EH (cell line): ENCODE measurements around the gene NLRP1.

Experiments
- DNase-seq: peaks from one replicate; pipeline ENCODE4 v3.0.0-alpha.2; 2015; ENCODE audit warnings: low read depth

Gene NLRP1

GRCh38 chr17:5584383-5585286 lies at the start of gene NLRP1:
TSS of gene NLRP1 (minus strand) at chr17:5584509. CDS start at chr17:5583957, 552 bp downstream.
- DNase-seq = peak; percentile 96

GRCh38 chr17:5631958-5632590 lies 47.8 kb upstream of the NLRP1 start:
- peak; percentile 7 for DNase-seq

DNA sequence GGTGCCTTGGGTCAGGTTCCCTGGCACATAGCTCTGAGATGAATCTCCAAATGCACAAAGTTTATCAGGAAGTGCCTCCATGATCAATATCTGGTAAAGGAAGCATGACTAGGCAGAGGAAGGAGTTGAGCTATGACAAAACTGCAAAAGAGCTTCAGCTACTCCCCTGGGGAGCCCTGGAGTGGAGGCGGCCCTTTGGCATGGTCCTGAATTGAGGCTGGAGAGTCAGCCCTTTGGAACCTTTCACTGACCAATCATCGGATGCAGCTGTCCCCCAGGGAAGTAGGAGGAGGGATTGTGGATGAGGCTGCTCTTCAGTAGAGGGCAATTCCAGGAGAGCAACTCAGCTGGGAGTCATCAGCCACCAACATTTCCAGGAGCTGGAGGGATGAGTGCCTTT lies 46.1 kb upstream of the NLRP1 start:
- DNase-seq = peak; percentile 90

DNA sequence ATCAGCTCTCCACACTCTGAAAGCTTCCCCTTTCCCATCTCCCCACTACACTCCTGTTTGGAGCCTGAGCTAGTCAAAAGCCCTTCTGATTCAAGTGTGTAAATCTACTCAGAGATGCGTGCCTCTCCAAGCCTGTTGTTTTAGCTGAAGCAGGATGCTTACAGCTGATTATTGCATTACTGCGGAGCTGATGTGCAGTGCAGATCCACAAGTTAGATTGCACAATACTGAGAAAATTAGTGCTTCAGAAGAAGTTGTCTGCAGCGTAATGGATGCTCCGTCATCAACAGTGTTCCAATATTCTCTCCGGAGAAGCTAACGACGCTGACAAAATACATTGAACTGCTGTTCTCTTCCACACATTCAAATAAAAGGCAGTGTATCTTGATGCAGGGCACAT lies 44.8 kb upstream of the NLRP1 start:
- no peak for DNase-seq

GRCh38 chr17:5628262-5628661 lies 44.0 kb upstream of the NLRP1 start:
- no peak for DNase-seq

- DNase-seq = no peak
These were observed 39.9 kb upstream of the NLRP1 start for GRCh38 chr17:5624211-5624610.

DNA sequence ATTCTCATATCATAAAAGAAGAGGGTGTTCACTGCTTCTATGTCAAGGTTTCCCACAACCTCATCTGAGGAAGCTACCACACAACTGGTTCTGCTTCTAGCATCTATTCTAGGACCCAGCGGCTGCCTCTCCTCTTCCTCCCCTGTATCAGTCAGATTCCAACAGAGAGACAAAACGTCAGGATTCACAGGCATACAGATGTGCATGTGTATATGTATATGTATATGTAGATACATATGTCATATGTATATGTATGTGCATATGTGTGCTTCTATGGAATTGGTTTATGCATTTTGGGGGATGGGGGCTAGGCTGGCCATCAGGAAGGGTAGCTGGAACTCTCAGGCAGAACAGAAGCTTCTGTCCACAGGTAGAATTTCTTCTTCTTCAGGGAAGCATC lies 37.4 kb upstream of the NLRP1 start:
- no peak for DNase-seq

GRCh38 chr17:5621026-5621425 lies 36.7 kb upstream of the NLRP1 start:
- DNase-seq = no peak

- no peak for DNase-seq
These were observed 34.9 kb upstream of the NLRP1 start for GRCh38 chr17:5619088-5619740.

DNA sequence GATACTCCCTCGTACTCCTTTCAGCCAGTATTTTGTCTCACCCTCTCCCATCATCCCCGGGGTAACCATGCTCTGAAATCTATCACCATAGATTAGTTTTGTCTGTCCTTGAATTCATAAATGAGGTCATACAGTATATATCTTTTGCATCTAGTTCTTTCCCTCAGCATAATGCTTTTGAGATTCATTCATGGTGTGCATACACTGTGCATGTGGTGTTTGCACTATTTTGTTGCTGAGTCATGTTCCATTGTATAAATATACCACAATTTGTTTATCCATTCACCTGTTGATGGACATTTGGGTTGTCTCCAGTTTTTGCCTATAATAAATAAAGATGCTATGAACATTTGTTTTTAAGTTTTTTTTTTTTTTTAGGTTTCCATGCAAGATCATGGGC lies 34.2 kb upstream of the NLRP1 start:
- no peak for DNase-seq

- no peak for DNase-seq
These were observed 31.2 kb upstream of the NLRP1 start for GRCh38 chr17:5615476-5615875.

GRCh38 chr17:5610956-5611355 lies 26.6 kb upstream of the NLRP1 start:
- peak; percentile 37 for DNase-seq

DNA sequence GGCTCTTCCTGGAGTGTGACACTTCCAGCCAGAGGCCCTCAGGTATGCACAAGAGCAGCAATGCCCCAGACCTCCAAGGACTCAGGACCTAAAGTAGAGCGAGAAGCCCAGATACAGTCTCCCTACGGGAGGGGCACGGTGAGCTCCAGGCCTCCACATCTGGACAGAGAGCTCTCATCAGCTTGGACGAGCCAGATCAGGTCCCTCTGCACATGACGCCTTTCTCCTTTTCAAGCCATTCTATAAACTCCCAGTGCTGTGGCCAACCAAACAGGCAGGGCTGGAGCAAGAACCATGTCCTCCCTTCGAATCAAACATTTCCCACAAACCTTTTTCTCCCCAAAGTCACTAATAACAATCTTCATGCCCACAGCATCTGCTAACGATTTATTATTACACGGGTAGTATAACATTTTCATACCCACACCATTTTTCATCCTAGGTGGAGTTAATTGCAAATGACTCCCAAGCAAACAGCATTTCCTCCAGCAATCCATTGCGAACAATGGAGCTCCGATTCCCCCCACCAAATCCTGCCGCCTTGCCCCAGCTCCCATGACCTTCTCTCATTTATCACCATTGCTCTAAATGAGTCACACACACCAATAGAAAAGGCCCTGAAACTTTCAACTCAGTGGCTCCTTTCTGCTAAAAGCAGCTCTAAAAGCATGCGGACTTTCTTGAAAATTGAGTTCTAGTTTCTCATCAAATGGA lies 24.2 kb upstream of the NLRP1 start:
- no peak for DNase-seq

- DNase-seq = no peak
These were observed 23.6 kb upstream of the NLRP1 start for GRCh38 chr17:5607946-5608345.

DNA sequence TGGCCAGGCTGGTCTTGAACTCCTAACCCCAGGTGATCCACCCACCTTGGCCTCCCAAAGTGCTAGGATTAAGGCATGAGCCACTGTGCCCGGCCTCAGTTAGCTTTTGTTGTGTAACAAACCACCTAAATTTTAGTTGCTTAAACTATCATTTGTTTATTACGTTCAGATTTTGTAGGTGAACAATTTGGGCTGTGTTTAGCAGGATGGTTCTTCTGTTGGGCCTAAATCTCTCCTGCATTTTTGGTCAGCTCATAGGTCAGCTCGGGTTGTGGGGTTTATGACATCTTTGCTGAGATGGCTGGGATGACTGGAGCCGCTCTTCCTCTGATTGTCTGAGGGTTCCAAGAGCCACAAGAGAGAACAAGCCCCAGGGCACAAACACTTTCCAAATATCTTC lies 21.1 kb upstream of the NLRP1 start:
- no peak for DNase-seq

- no peak for DNase-seq
These were observed 15.7 kb upstream of the NLRP1 start for GRCh38 chr17:5600041-5600440.

DNA sequence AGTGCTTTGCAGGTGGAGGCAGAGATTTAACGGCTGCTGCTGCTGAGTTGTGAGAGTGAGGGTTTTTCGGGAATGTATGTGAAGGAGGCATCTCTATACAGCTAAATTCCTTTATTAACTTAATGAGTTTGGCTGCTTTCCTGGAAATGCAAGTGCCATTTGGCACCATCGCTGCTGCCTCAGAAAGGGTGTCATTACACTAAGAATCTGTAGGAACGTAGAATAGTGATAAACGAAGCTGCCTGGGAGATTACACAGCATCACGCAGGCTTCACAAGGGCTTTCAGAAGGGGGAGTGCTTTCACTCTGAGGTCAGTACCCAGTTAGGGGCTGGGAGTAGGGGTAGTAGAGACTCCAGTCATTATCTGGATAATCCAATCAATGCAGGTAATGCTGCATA lies 14.1 kb upstream of the NLRP1 start:
- no peak for DNase-seq

- no peak for DNase-seq
These were observed 12.1 kb upstream of the NLRP1 start for GRCh38 chr17:5596421-5596820.

GRCh38 chr17:5595831-5596230 lies 11.5 kb upstream of the NLRP1 start:
- DNase-seq = no peak

DNA sequence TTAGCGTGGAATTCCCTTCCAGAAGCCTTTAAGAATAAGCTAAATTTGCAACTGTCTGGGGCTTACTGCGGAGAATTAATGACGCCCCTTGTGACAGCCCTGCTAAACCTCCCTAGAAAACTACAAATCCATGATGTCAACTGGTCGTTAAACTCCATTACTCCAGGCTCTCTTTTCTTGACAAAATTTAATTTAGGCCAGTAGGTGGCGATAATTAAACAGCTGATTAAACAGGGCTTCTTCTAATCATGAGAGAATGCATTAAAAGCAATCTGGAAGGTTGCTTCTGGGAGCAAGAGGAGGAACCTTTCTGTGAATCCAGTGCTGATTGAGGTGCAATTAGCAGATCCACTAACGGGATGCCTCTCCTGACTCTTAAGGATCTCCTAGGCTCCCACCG lies 8.1 kb upstream of the NLRP1 start:
- peak; percentile 54 for DNase-seq

DNA sequence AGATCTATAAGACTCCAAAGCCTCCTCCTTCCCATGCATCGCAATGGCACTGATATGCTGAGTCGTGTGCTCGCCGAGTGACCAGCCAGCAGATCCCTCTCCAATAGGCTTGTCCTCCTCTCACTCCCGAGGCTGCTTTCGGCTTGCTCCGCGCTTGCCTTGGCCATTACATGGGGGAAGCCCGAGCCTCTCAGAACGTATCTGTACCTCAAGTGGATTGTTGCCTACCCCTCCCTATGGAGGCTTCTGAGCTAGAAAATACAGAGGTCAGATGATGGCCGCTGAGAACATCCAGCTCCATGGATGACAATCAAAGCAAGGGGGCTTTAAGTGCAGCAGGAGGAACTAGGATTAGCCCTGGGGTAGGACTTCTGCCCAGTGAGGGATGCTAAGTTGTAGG lies 7.7 kb upstream of the NLRP1 start:
- DNase-seq = no peak

DNA sequence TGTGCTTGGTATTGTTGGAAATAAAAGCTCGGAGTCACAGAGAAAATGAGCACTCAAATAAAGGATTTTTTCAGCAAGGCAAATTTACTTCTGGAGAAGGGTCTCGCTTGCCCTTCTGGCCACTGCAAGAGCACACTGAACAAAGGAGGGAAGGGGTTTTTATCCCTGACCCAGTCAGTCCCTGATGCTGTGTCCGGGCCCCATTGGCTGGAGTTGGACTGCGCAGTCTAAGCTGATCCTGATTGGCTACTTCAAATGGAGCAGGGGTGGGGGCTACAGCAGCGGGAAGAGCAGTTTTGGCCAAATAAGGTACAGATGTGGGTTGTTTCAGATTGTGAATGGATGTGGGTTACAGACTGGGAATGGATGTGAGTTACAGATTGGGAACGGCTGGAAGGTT lies 4.3 kb upstream of the NLRP1 start:
- DNase-seq = no peak
